ENCODE data around the gene HOPX.
"Not testable (repeated sequence)": the region's sequence is repeated elsewhere in the genome, so short reads cannot be mapped to it uniquely, and the experiment has no call there.

The HOPX gene

GRCh38 chr4:56622176-56622575 is 58.9 kb downstream of the HOPX start:
- peak; percentile 39 for DNase-seq

- no peak for DNase-seq
These were observed 61.3 kb downstream of the HOPX start for GRCh38 chr4:56619816-56620215.

GRCh38 chr4:56619160-56619559 is 61.9 kb downstream of the HOPX start:
- DNase-seq = no peak

GRCh38 chr4:56618734-56619133 is 62.4 kb downstream of the HOPX start:
- no peak for DNase-seq

GRCh38 chr4:56613101-56613862 is 67.8 kb downstream of the HOPX start:
- peak; percentile 4 for DNase-seq

GRCh38 chr4:56612282-56612681 is 68.8 kb downstream of the HOPX start:
- no peak for DNase-seq

- no peak for DNase-seq
These were observed 69.6 kb downstream of the HOPX start for GRCh38 chr4:56611501-56611900.

GRCh38 chr4:56610170-56610569 is 70.9 kb downstream of the HOPX start:
- DNase-seq = not testable (repeated sequence)

GRCh38 chr4:56607926-56608325 is 73.2 kb downstream of the HOPX start:
- no peak for DNase-seq

- DNase-seq = no peak
These were observed 74.7 kb downstream of the HOPX start for GRCh38 chr4:56606385-56606784.

GRCh38 chr4:56605464-56605863 is 75.6 kb downstream of the HOPX start:
- not testable (repeated sequence) for DNase-seq

GRCh38 chr4:56603297-56603696 is 77.8 kb downstream of the HOPX start:
- DNase-seq = no peak

Data from eye (tissue), 1 donor.